ENCODE results near the gene GRM1.

Gene GRM1

DNA sequence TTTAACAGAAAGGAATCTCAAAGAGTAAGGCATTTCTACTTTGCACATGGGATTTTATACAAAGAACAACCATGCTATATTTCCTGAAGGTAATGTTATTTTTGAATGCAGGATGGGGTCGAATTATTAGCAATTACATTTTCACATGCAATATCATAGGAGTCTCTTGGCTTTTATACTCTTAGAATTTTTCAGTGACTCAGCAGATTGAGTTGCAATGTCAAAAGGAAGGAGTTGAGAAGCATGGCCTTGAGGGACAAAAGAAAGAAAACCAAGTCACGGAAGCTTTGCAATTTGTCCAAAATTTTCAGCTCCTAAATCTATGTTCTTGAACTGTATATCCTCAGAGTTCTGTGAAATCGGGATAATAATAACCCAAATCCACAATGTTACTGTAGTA, 181.1 kb downstream of the GRM1 start:
- H3K4me3 ChIP-seq (ENCODE audit: low read depth, low read length): no peak overlapping the region
- CTCF ChIA-PET: no interaction called here
- no peaks in the 10 kb centered on the region for H3K4me1 ChIP-seq (ENCODE audit: control insufficient read depth, insufficient read depth, low read length)
- POLR2A ChIA-PET: no interaction called here
- TF ChIP-seq PATZ1 (tag by site-specific recombination; IDR thresholded peaks at IDR 0.05) (no peak), ZNF768 (tag by site-specific recombination; IDR thresholded peaks at IDR 0.05) (no peak)
- TF ChIP-seq, protein P1, sequence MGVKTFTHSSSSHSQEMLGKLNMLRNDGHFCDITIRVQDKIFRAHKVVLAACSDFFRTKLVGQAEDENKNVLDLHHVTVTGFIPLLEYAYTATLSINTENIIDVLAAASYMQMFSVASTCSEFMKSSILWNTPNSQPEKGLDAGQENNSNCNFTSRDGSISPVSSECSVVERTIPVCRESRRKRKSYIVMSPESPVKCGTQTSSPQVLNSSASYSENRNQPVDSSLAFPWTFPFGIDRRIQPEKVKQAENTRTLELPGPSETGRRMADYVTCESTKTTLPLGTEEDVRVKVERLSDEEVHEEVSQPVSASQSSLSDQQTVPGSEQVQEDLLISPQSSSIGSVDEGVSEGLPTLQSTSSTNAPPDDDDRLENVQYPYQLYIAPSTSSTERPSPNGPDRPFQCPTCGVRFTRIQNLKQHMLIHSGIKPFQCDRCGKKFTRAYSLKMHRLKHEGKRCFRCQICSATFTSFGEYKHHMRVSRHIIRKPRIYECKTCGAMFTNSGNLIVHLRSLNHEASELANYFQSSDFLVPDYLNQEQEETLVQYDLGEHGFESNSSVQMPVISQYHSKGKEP (tag by site-specific recombination; IDR thresholded peaks at IDR 0.05): no peak
- H3K36me3 ChIP-seq (ENCODE audit: control insufficient read depth in 2 of 2, insufficient read depth in 1 of 2, low read length in 2 of 2): no peaks in the 10 kb centered on the region
- H3K27ac ChIP-seq (ENCODE audit: extremely low read depth, low read depth, low read length): no peak overlapping the region
- H3K9me3 ChIP-seq (ENCODE audit: control insufficient read depth, insufficient read depth, low read depth, low read length): no peaks in the 10 kb centered on the region

- Histone ChIP-seq H3K4me3 (ENCODE audit: low read depth, low read length) (no peak overlapping the region), H3K36me3 (ENCODE audit: control insufficient read depth in 2 of 2, insufficient read depth in 1 of 2, low read length in 2 of 2) (no peaks in the 10 kb centered on the region), H3K27ac (ENCODE audit: extremely low read depth, low read depth, low read length) (no peak overlapping the region), H3K4me1 (ENCODE audit: control insufficient read depth, insufficient read depth, low read length) (no peaks in the 10 kb centered on the region), H3K9me3 (ENCODE audit: control insufficient read depth, insufficient read depth, low read depth, low read length) (no peaks in the 10 kb centered on the region)
- ChIA-PET CTCF (no interaction called here), POLR2A (no interaction called here)
- TF ChIP-seq, protein P2, sequence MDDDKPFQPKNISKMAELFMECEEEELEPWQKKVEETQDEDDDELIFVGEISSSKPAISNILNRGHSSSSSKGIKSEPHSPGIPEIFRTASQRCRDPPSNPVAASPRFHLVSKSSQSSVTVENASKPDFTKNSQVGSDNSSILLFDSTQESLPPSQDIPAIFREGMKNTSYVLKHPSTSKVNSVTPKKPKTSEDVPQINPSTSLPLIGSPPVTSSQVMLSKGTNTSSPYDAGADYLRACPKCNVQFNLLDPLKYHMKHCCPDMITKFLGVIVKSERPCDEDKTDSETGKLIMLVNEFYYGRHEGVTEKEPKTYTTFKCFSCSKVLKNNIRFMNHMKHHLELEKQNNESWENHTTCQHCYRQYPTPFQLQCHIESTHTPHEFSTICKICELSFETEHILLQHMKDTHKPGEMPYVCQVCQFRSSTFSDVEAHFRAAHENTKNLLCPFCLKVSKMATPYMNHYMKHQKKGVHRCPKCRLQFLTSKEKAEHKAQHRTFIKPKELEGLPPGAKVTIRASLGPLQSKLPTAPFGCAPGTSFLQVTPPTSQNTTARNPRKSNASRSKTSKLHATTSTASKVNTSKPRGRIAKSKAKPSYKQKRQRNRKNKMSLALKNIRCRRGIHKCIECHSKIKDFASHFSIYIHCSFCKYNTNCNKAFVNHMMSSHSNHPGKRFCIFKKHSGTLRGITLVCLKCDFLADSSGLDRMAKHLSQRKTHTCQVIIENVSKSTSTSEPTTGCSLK (tag by site-specific recombination; IDR thresholded peaks at IDR 0.05): no peak
- no peak for TF ChIP-seq ZNF202 (tag by site-specific recombination; IDR thresholded peaks at IDR 0.05; ENCODE audit: borderline replicate concordance)
- TF ChIP-seq, protein P3, sequence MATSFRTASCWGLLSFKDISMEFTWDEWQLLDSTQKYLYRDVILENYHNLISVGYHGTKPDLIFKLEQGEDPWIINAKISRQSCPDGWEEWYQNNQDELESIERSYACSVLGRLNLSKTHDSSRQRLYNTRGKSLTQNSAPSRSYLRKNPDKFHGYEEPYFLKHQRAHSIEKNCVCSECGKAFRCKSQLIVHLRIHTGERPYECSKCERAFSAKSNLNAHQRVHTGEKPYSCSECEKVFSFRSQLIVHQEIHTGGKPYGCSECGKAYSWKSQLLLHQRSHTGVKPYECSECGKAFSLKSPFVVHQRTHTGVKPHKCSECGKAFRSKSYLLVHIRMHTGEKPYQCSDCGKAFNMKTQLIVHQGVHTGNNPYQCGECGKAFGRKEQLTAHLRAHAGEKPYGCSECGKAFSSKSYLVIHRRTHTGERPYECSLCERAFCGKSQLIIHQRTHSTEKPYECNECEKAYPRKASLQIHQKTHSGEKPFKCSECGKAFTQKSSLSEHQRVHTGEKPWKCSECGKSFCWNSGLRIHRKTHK (tag by site-specific recombination; IDR thresholded peaks at IDR 0.05): no peak
- no peak for TF ChIP-seq ZNF292 (tag by site-specific recombination; IDR thresholded peaks at IDR 0.05; ENCODE audit: borderline replicate concordance, low read depth)
- no peak for TF ChIP-seq ZNF223 (tag by site-specific recombination; IDR thresholded peaks at IDR 0.05)
- TF ChIP-seq, protein P4, sequence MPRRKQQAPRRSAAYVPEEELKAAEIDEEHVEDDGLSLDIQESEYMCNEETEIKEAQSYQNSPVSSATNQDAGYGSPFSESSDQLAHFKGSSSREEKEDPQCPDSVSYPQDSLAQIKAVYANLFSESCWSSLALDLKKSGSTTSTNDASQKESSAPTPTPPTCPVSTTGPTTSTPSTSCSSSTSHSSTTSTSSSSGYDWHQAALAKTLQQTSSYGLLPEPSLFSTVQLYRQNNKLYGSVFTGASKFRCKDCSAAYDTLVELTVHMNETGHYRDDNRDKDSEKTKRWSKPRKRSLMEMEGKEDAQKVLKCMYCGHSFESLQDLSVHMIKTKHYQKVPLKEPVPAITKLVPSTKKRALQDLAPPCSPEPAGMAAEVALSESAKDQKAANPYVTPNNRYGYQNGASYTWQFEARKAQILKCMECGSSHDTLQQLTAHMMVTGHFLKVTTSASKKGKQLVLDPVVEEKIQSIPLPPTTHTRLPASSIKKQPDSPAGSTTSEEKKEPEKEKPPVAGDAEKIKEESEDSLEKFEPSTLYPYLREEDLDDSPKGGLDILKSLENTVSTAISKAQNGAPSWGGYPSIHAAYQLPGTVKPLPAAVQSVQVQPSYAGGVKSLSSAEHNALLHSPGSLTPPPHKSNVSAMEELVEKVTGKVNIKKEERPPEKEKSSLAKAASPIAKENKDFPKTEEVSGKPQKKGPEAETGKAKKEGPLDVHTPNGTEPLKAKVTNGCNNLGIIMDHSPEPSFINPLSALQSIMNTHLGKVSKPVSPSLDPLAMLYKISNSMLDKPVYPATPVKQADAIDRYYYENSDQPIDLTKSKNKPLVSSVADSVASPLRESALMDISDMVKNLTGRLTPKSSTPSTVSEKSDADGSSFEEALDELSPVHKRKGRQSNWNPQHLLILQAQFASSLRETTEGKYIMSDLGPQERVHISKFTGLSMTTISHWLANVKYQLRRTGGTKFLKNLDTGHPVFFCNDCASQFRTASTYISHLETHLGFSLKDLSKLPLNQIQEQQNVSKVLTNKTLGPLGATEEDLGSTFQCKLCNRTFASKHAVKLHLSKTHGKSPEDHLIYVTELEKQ (tag by site-specific recombination; IDR thresholded peaks at IDR 0.05; ENCODE audit: borderline replicate concordance): no peak
- TF ChIP-seq GLI2 (tag by site-specific recombination; IDR thresholded peaks at IDR 0.05; ENCODE audit: borderline replicate concordance, low read depth): no peak
- no peak for TF ChIP-seq BCL11B (tag by site-specific recombination; IDR thresholded peaks at IDR 0.05; ENCODE audit: low read depth)
- TF ChIP-seq, protein P5, sequence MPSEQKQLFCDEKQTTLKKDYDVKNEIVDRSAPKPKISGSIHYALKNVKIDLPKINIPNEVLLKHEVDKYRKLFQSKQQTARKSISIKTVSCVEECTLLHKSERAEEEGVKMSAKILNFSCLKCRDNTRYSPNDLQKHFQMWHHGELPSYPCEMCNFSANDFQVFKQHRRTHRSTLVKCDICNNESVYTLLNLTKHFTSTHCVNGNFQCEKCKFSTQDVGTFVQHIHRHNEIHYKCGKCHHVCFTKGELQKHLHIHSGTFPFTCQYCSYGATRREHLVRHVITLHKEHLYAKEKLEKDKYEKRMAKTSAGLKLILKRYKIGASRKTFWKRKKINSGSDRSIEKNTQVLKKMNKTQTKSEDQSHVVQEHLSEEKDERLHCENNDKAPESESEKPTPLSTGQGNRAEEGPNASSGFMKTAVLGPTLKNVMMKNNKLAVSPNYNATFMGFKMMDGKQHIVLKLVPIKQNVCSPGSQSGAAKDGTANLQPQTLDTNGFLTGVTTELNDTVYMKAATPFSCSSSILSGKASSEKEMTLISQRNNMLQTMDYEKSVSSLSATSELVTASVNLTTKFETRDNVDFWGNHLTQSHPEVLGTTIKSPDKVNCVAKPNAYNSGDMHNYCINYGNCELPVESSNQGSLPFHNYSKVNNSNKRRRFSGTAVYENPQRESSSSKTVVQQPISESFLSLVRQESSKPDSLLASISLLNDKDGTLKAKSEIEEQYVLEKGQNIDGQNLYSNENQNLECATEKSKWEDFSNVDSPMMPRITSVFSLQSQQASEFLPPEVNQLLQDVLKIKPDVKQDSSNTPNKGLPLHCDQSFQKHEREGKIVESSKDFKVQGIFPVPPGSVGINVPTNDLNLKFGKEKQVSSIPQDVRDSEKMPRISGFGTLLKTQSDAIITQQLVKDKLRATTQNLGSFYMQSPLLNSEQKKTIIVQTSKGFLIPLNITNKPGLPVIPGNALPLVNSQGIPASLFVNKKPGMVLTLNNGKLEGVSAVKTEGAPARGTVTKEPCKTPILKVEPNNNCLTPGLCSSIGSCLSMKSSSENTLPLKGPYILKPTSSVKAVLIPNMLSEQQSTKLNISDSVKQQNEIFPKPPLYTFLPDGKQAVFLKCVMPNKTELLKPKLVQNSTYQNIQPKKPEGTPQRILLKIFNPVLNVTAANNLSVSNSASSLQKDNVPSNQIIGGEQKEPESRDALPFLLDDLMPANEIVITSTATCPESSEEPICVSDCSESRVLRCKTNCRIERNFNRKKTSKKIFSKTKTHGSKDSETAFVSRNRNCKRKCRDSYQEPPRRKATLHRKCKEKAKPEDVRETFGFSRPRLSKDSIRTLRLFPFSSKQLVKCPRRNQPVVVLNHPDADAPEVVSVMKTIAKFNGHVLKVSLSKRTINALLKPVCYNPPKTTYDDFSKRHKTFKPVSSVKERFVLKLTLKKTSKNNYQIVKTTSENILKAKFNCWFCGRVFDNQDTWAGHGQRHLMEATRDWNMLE (tag by site-specific recombination; conservative IDR thresholded peaks at IDR 0.05; ENCODE audit: low read depth): no peak
- TF ChIP-seq ZNF19 (tag by site-specific recombination; IDR thresholded peaks at IDR 0.05; ENCODE audit: low read depth): no peak
- no peak for TF ChIP-seq ZNF433 (tag by site-specific recombination; IDR thresholded peaks at IDR 0.05; ENCODE audit: low read depth)
- TF ChIP-seq, protein P6, sequence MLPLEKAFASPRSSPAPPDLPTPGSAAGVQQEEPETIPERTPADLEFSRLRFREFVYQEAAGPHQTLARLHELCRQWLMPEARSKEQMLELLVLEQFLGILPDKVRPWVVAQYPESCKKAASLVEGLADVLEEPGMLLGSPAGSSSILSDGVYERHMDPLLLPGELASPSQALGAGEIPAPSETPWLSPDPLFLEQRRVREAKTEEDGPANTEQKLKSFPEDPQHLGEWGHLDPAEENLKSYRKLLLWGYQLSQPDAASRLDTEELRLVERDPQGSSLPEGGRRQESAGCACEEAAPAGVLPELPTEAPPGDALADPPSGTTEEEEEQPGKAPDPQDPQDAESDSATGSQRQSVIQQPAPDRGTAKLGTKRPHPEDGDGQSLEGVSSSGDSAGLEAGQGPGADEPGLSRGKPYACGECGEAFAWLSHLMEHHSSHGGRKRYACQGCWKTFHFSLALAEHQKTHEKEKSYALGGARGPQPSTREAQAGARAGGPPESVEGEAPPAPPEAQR (tag by site-specific recombination; IDR thresholded peaks at IDR 0.05): no peak
These were observed 181.7 kb downstream of the GRM1 start for GRCh38 chr6:146210406-146211083.

Measured in HEK293 (cell line).